OCI-LY7 (cell line): Measurements from ENCODE around the gene ZMPSTE24. TPM values are rescaled to one million over a fixed set of nuclear protein-coding genes. Genes with fewer than 3 reads are reported as not detected.

Source experiments
- BruUV-seq: library from RNA; stranded (reverse); fragments of 400-500 nt; replicated peaks from 2 replicates; lab custom pipeline; 2021; lab: Mats Ljungman, UMichigan
- CTCF ChIA-PET: fragments of 300-600 bp; sonication (Branson Sonifier 250); formaldehyde crosslinking; loops from one replicate; lab custom pipeline; 2022; ENCODE audit warnings: antibody characterized with exemption; ENCODE audit not compliant: unreplicated experiment; lab: Charles Lee
- POLR2A ChIA-PET: fragments of 300-600 bp; sonication (Branson Sonifier 250); formaldehyde crosslinking; loops from one replicate; lab custom pipeline; 2022; ENCODE audit warnings: antibody characterized with exemption; lab: Charles Lee
- DNase-seq: peaks from one replicate; pipeline ENCODE4 v3.0.0-alpha.2; 2015; ENCODE audit warnings: low spot score
- H2AFZ ChIP-seq: fragments of 200-600 bp; sonication (generic), shearing (Covaris generic); 2 replicates; pipeline ENCODE4 v1.6.1; 2014; ENCODE audit warnings: mild to moderate bottlenecking, antibody characterized with exemption, low read length, moderate library complexity
- H3K27ac ChIP-seq: fragments of 200-600 bp; sonication (generic); 2 replicates; pipeline ENCODE4 v1.5.1; 2014; ENCODE audit warnings: mixed run types, low read depth, mild to moderate bottlenecking, moderate library complexity, low read length, inconsistent platforms; ENCODE audit not compliant: poor library complexity, severe bottlenecking
- H3K36me3 ChIP-seq: fragments of 200-600 bp; sonication (generic); 2 replicates; pipeline ENCODE4 v1.6.1; 2014; ENCODE audit warnings: mild to moderate bottlenecking, antibody characterized with exemption, low read length, moderate library complexity, mixed read lengths; ENCODE audit not compliant: insufficient read depth
- H3K4me1 ChIP-seq: fragments of 200-600 bp; sonication (generic); 2 replicates; pipeline ENCODE4 v1.5.1; 2014; ENCODE audit warnings: mild to moderate bottlenecking, low read length; ENCODE audit not compliant: insufficient read depth, poor library complexity, severe bottlenecking
- H3K4me2 ChIP-seq: fragments of 200-600 bp; sonication (generic); 2 replicates; pipeline ENCODE4 v1.6.1; 2014; ENCODE audit warnings: mild to moderate bottlenecking, low read length
- H3K4me3 ChIP-seq: fragments of 200-600 bp; sonication (generic); 2 replicates; pipeline ENCODE4 v1.5.1; 2014; ENCODE audit warnings: mild to moderate bottlenecking, low read depth, low read length; ENCODE audit not compliant: poor library complexity, severe bottlenecking
- H3K79me2 ChIP-seq: fragments of 200-600 bp; sonication (generic); 2 replicates; pipeline ENCODE4 v1.6.1; 2016; ENCODE audit warnings: low read depth, mild to moderate bottlenecking, low read length, moderate library complexity, mixed read lengths; ENCODE audit not compliant: insufficient read depth
- H3K9me2 ChIP-seq: fragments of 200-600 bp; sonication (generic); 2 replicates; pipeline ENCODE4 v1.6.1; 2016; ENCODE audit warnings: mild to moderate bottlenecking, low read length, mixed read lengths; ENCODE audit not compliant: insufficient read depth
- H3K9me3 ChIP-seq: fragments of 200-600 bp; sonication (generic); 2 replicates; pipeline ENCODE4 v1.6.1; 2014; ENCODE audit warnings: mild to moderate bottlenecking, mixed run types, low read length, mixed read lengths
- H4K20me1 ChIP-seq: fragments of 200-600 bp; sonication (generic); 2 replicates; pipeline ENCODE4 v1.6.1; 2014; ENCODE audit warnings: mild to moderate bottlenecking, antibody characterized with exemption, low read length, moderate library complexity, mixed read lengths; ENCODE audit not compliant: insufficient read depth
- CTCF ChIP-seq: fragments of 200-600 bp; sonication (generic); conservative IDR thresholded peaks from 2 replicates; pipeline ENCODE4 v1.5.1; 2014; ENCODE audit warnings: mild to moderate bottlenecking, antibody characterized with exemption, low read length, moderate library complexity, mixed read lengths
- EZH2phosphoT487 ChIP-seq: fragments of 200-600 bp; sonication (generic); IDR thresholded peaks from 2 replicates; pipeline ENCODE4 v1.6.1; 2018; ENCODE audit warnings: low read depth, borderline replicate concordance, mild to moderate bottlenecking, mixed run types, antibody characterized with exemption, low read length, moderate library complexity, mixed read lengths
- intact Hi-C: fragments of 100-400 bp; cut with micrococcal nuclease; formaldehyde crosslinking; loops from one replicate; pipeline ENCODE4 v1.10.0; 2022; ENCODE audit not compliant: unreplicated experiment
- total RNA-seq, 2 experiments: library from RNA; depleted of rRNA in 1 of 2; stranded (reverse); fragments of >200 nt in 1 of 2; shearing (Covaris generic) in 1 of 2; gene quantifications; 2 replicates each; pipeline ENCODE4 v1.2.3, GENCODE V29; 2014 to 2022

Gene ZMPSTE24
- total RNA-seq, 2 experiments from 2014 or later, result 15.8 to 24.3 TPM

GRCh38 chr1:40265298-40265697, 7.3 kb downstream of the ZMPSTE24 start:
- no peak overlapping the region for H3K27ac ChIP-seq
- no peak overlapping the region for H2AFZ ChIP-seq
- H3K79me2 ChIP-seq, result peaks cover 8% of the 10 kb centered on the region; the same call in 1 of the 2 replicates
- BruUV-seq, result no TSS peak
- DNase-seq, result no peak
- no peaks in the 10 kb centered on the region for H4K20me1 ChIP-seq
- no peak overlapping the region for H3K4me2 ChIP-seq
- intact Hi-C loops, result no loop called here
- no peaks in the 10 kb centered on the region for H3K9me3 ChIP-seq
- H3K9me2 ChIP-seq, result no peaks in the 10 kb centered on the region
- H3K4me1 ChIP-seq, result no peaks in the 10 kb centered on the region
- H3K4me3 ChIP-seq, result no peak overlapping the region
- POLR2A ChIA-PET, result no interaction called here
- H3K36me3 ChIP-seq, result peaks cover 92% of the 10 kb centered on the region
- CTCF ChIA-PET, result no interaction called here
- TF ChIP-seq CTCF (no peak), EZH2phosphoT487 (no peak)

GRCh38 chr1:40265919-40266318, 7.9 kb downstream of the ZMPSTE24 start:
- H2AFZ ChIP-seq, result no peak overlapping the region
- H3K27ac ChIP-seq, result no peak overlapping the region
- intact Hi-C loops, result no loop called here
- no peaks in the 10 kb centered on the region for H3K9me2 ChIP-seq
- TF ChIP-seq EZH2phosphoT487 (no peak), CTCF (no peak)
- H3K9me3 ChIP-seq, result no peaks in the 10 kb centered on the region
- BruUV-seq, result no TSS peak
- no peak overlapping the region for H3K4me3 ChIP-seq
- CTCF ChIA-PET, result no interaction called here
- DNase-seq, result no peak
- peaks cover 8% of the 10 kb centered on the region; the same call in 1 of the 2 replicates for H3K79me2 ChIP-seq
- H4K20me1 ChIP-seq, result no peaks in the 10 kb centered on the region
- H3K4me2 ChIP-seq, result no peak overlapping the region
- POLR2A ChIA-PET, result no interaction called here
- peaks cover 92% of the 10 kb centered on the region for H3K36me3 ChIP-seq
- H3K4me1 ChIP-seq, result no peaks in the 10 kb centered on the region

GRCh38 chr1:40266786-40267535, 8.9 kb downstream of the ZMPSTE24 start:
- DNase-seq, result no peak
- Histone ChIP-seq H4K20me1 (no peaks in the 10 kb centered on the region), H2AFZ (no peak overlapping the region), H3K9me3 (no peaks in the 10 kb centered on the region), H3K4me3 (no peak overlapping the region), H3K79me2 (peaks cover 8% of the 10 kb centered on the region; the same call in 1 of the 2 replicates), H3K4me2 (no peak overlapping the region), H3K9me2 (no peaks in the 10 kb centered on the region), H3K27ac (no peak overlapping the region), H3K4me1 (no peaks in the 10 kb centered on the region), H3K36me3 (peaks cover 92% of the 10 kb centered on the region)
- no TSS peak for BruUV-seq
- POLR2A ChIA-PET, result interaction anchor here (0.6 to 0.9 kb wide), 3 partner anchors 20 to 26 kb away, joined by 3 to 4 read pairs (median 3); no protein-coding TSS in a partner anchor
- intact Hi-C loops, result no loop called here
- CTCF ChIA-PET, result no interaction called here
- TF ChIP-seq EZH2phosphoT487 (no peak), CTCF (no peak)
